HCT116 (cell line): Measurements from ENCODE around the gene ALAS1. TPM values are rescaled to one million over a fixed set of nuclear protein-coding genes. Genes with fewer than 3 reads are reported as not detected.
"Not testable (repeated sequence)": the region's sequence is repeated elsewhere in the genome, so short reads cannot be mapped to it uniquely, and the experiment has no call there.

Experiments used
- ATAC-seq: fragments of 200-7000 bp; cut with Tn5 transposase; 2 replicates; pipeline ENCODE4 v1.9.1; 2020; ENCODE audit warnings: mild to moderate bottlenecking, moderate library complexity
- BruUV-seq: library from RNA; stranded (reverse); fragments of 400-500 nt; replicated peaks from 2 replicates; lab custom pipeline; 2021; lab: Mats Ljungman, UMichigan
- CTCF ChIA-PET: fragments of 300-600 bp; sonication (Branson Sonifier 250); formaldehyde crosslinking; loops from one replicate; lab custom pipeline; 2021; ENCODE audit warnings: antibody characterized with exemption; lab: Charles Lee
- POLR2A ChIA-PET: fragments of 300-600, 350-600 bp; sonication (Branson Sonifier 250); formaldehyde crosslinking; loops from one replicate; lab custom pipeline; 2021; ENCODE audit warnings: antibody characterized with exemption; lab: Charles Lee
- RAD21 ChIA-PET, 2 experiments: fragments of 300-600 bp; sonication (Branson Sonifier 250); formaldehyde crosslinking; loops; one replicate each; lab custom pipeline; 2023; ENCODE audit warnings: low total read pairs in 2 of 2; ENCODE audit not compliant: uncharacterized antibody in 2 of 2, unreplicated experiment in 2 of 2, low non-redundant PET in 1 of 2; lab: Charles Lee
- DNase-seq: peaks from one replicate; pipeline ENCODE4 v3.0.0-alpha.2; 2010; ENCODE audit warnings: low read depth, low spot score
- H2AFZ ChIP-seq: fragments of 200-600 bp; shearing (Covaris generic), sonication (generic); 2 replicates; pipeline ENCODE4 v1.6.1; 2017; ENCODE audit warnings: low read depth, mixed run types, mixed read lengths, antibody characterized with exemption, low read length; ENCODE audit not compliant: poor library complexity, severe bottlenecking
- H3K27ac ChIP-seq: 2 replicates; pipeline ENCODE4 v1.5.1; 2012; ENCODE audit warnings: low read depth, low read length
- H3K27me3 ChIP-seq: fragments of 200-600 bp; sonication (generic); 2 replicates; pipeline ENCODE4 v1.6.1; 2016; ENCODE audit warnings: mixed run types, low read length, mixed read lengths; ENCODE audit not compliant: insufficient read depth
- H3K36me3 ChIP-seq, 2 experiments: fragments of 200-500 bp in 1 of 2; fragments of 200-600 bp in 1 of 2; sonication (Bioruptor generic) in 1 of 2; sonication (generic) in 1 of 2; 2 replicates each; pipeline versions ENCODE4 v1.5.1 to v1.6.1; 2014 to 2016; ENCODE audit warnings: low read length in 2 of 2, inconsistent platforms in 1 of 2, mixed read lengths in 1 of 2, mixed run types in 1 of 2; ENCODE audit not compliant: insufficient read depth in 2 of 2, control insufficient read depth in 1 of 2
- H3K4me1 ChIP-seq, 2 experiments: fragments of 200-600 bp in 1 of 2; sonication (generic) in 1 of 2; 2 replicates each; pipeline versions ENCODE4 v1.5.1 to v1.6.1; 2012 to 2017; ENCODE audit warnings: low read length in 2 of 2, inconsistent platforms in 1 of 2, mild to moderate bottlenecking in 1 of 2, mixed read lengths in 1 of 2, mixed run types in 1 of 2, moderate library complexity in 1 of 2; ENCODE audit not compliant: insufficient read depth in 2 of 2, control insufficient read depth in 1 of 2
- H3K4me2 ChIP-seq: fragments of 200-600 bp; sonication (generic); 2 replicates; pipeline ENCODE4 v1.6.1; 2017; ENCODE audit warnings: mixed run types, low read length, mixed read lengths
- H3K4me3 ChIP-seq, 2 experiments: fragments of 200-600 bp in 1 of 2; sonication (generic) in 1 of 2; replicated peaks in 1 of 2; 2 replicates each; pipeline ENCODE4 v1.5.1; 2011 to 2016; ENCODE audit warnings: low read length in 2 of 2, control low read depth in 1 of 2, low read depth in 1 of 2, mild to moderate bottlenecking in 1 of 2, mixed read lengths in 1 of 2, mixed run types in 1 of 2
- H3K79me2 ChIP-seq: fragments of 200-600 bp; sonication (generic); 2 replicates; pipeline ENCODE4 v1.6.1; 2017; ENCODE audit warnings: mild to moderate bottlenecking, mixed run types, low read length, moderate library complexity, mixed read lengths; ENCODE audit not compliant: insufficient read depth
- H3K9ac ChIP-seq: fragments of 200-600 bp; sonication (generic); 2 replicates; pipeline ENCODE4 v1.6.1; 2016; ENCODE audit warnings: low read length, mixed read lengths
- H3K9me2 ChIP-seq: fragments of 200-600 bp; sonication (generic), shearing (Covaris generic); 2 replicates; pipeline ENCODE4 v1.6.1; 2017; ENCODE audit warnings: mixed run types, mild to moderate bottlenecking, moderate library complexity; ENCODE audit not compliant: insufficient read depth
- H3K9me3 ChIP-seq, 2 experiments: fragments of 200-500 bp in 1 of 2; fragments of 200-600 bp in 1 of 2; sonication (Bioruptor generic) in 1 of 2; sonication (generic) in 1 of 2; 2 replicates each; pipeline ENCODE4 v1.6.1; 2014 to 2017; ENCODE audit warnings: low read length in 2 of 2, mixed read lengths in 2 of 2, inconsistent platforms in 1 of 2, low read depth in 1 of 2, mild to moderate bottlenecking in 1 of 2, mixed run types in 1 of 2, moderate library complexity in 1 of 2; ENCODE audit not compliant: control insufficient read depth in 1 of 2, insufficient read depth in 1 of 2
- H4K20me1 ChIP-seq: fragments of 200-600 bp; sonication (generic), shearing (Covaris generic); 2 replicates; pipeline ENCODE4 v1.6.1; 2017; ENCODE audit warnings: mixed run types, mild to moderate bottlenecking, moderate library complexity; ENCODE audit not compliant: insufficient read depth
- ELF1 ChIP-seq: IDR thresholded peaks from 2 replicates; pipeline ENCODE4 v1.6.1; 2012; ENCODE audit warnings: low read depth, borderline replicate concordance
- EZH2 ChIP-seq: fragments of 200-600 bp; sonication (generic); IDR thresholded peaks from 2 replicates; pipeline ENCODE4 v1.6.1; 2017; ENCODE audit warnings: antibody characterized with exemption, mixed run types
- JUND ChIP-seq: IDR thresholded peaks from 2 replicates; pipeline ENCODE4 v1.6.1; 2012
- POLR2AphosphoS5 ChIP-seq: IDR thresholded peaks from 2 replicates; pipeline ENCODE4 v1.6.1; 2011; ENCODE audit warnings: mild to moderate bottlenecking, low read depth, low read length, moderate library complexity
- RAD21 ChIP-seq: IDR thresholded peaks from 2 replicates; pipeline ENCODE4 v1.6.1; 2012; ENCODE audit warnings: low read depth, mild to moderate bottlenecking
- SIN3A ChIP-seq: IDR thresholded peaks from 2 replicates; pipeline ENCODE4 v1.6.1; 2012; ENCODE audit warnings: low read depth
- SRF ChIP-seq: IDR thresholded peaks from 2 replicates; pipeline ENCODE4 v1.6.1; 2012; ENCODE audit warnings: low read depth
- TCF7L2 ChIP-seq: IDR thresholded peaks from 2 replicates; pipeline ENCODE4 v1.7.0; 2011; ENCODE audit warnings: borderline replicate concordance, inconsistent platforms; ENCODE audit not compliant: insufficient read depth, insufficient read length; ENCODE audit errors: extremely low read depth
- intact Hi-C: fragments of 100-400 bp; cut with micrococcal nuclease; formaldehyde crosslinking; loops from 2 replicates; pipeline ENCODE4 v1.10.0; 2022
- total RNA-seq: library from RNA; stranded (reverse); gene quantifications from one replicate; pipeline ENCODE4 v1.2.1, GENCODE V29; 2021; ENCODE audit not compliant: unreplicated experiment
- TF ChIP-seq, protein P1 (sequence below), 3 experiments: fragments of 200-600 bp in 1 of 3; sonication (generic) in 1 of 3; IDR thresholded peaks in 2 of 3; conservative IDR thresholded peaks in 1 of 3; 2 replicates each; pipeline ENCODE4 v1.5.1; 2012 to 2017; ENCODE audit warnings: low read depth in 2 of 3, low read length in 2 of 3, antibody characterized with exemption in 1 of 3, borderline replicate concordance in 1 of 3, control low read depth in 1 of 3, mild to moderate bottlenecking in 1 of 3, mixed read lengths in 1 of 3, mixed run types in 1 of 3, moderate library complexity in 1 of 3; ENCODE audit not compliant: insufficient read depth in 1 of 3
- TF ChIP-seq, protein P2 (sequence below): IDR thresholded peaks from 2 replicates; pipeline ENCODE4 v1.6.1; 2012

Gene ALAS1
- total RNA-seq, 1 experiment from 2014 or later = 74.0 TPM

- H3K9me3 ChIP-seq, DNase-seq, POLR2A ChIA-PET, H3K27me3 ChIP-seq, H3K9me2 ChIP-seq, CTCF ChIA-PET, RAD21 ChIA-PET, ATAC-seq, BruUV-seq, H2AFZ ChIP-seq, H3K27ac ChIP-seq, H4K20me1 ChIP-seq, H3K4me2 ChIP-seq, H3K9ac ChIP-seq, H3K4me3 ChIP-seq: not testable (repeated sequence)
- intact Hi-C loops = loop anchor here (5.0 kb wide), 2 partner anchors 65 to 210 kb away; partner anchors contain the start of genes PARP3 and RRP9
- Histone ChIP-seq H3K79me2 (peaks cover 30% of the 10 kb centered on the region), H3K4me1 (peaks cover 8 to 30% of the 10 kb centered on the region in 2 experiments), H3K36me3 (peaks cover 7 to 11% of the 10 kb centered on the region in 2 experiments; a peak in 2 of 4 replicates)
Observed at GRCh38 chr3:52151991-52152390, 46.0 kb upstream of the ALAS1 start.

- peaks cover 30% of the 10 kb centered on the region for H3K79me2 ChIP-seq
- no peaks in the 10 kb centered on the region for H3K27me3 ChIP-seq
- no peaks in the 10 kb centered on the region for H3K9me2 ChIP-seq
- no peak overlapping the region for H2AFZ ChIP-seq
- peak overlapping the region; percentile 91 for H3K9ac ChIP-seq
- DNase-seq (peak; percentile 55), ATAC-seq (peak; percentile 45)
- H4K20me1 ChIP-seq = no peaks in the 10 kb centered on the region; the same call in 1 of the 2 replicates
- peaks cover 8 to 30% of the 10 kb centered on the region in 2 experiments for H3K4me1 ChIP-seq
- POLR2A ChIA-PET = interaction anchor here (0.6 to 1.9 kb wide), 7 partner anchors 16 to 163 kb away, joined by 3 to 14 read pairs (median 5); partner anchors contain the start of genes DUSP7 and RPL29
- BruUV-seq = no TSS peak
- H3K4me2 ChIP-seq = peak overlapping the region; percentile 96
- TF ChIP-seq ELF1 (no peak), POLR2AphosphoS5 (peak; percentile 62), SIN3A (peak; percentile 41; the same call in 1 of the 2 replicates), TCF7L2 (peak; percentile 19), RAD21 (0 out of 2 replicates have a peak, but pooled peaks have one; percentile 14), EZH2 (no peak), SRF (no peak), JUND (no peak)
- TF ChIP-seq, protein P1, sequence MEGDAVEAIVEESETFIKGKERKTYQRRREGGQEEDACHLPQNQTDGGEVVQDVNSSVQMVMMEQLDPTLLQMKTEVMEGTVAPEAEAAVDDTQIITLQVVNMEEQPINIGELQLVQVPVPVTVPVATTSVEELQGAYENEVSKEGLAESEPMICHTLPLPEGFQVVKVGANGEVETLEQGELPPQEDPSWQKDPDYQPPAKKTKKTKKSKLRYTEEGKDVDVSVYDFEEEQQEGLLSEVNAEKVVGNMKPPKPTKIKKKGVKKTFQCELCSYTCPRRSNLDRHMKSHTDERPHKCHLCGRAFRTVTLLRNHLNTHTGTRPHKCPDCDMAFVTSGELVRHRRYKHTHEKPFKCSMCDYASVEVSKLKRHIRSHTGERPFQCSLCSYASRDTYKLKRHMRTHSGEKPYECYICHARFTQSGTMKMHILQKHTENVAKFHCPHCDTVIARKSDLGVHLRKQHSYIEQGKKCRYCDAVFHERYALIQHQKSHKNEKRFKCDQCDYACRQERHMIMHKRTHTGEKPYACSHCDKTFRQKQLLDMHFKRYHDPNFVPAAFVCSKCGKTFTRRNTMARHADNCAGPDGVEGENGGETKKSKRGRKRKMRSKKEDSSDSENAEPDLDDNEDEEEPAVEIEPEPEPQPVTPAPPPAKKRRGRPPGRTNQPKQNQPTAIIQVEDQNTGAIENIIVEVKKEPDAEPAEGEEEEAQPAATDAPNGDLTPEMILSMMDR (IDR thresholded peaks at IDR 0.05 in 2 of 3, conservative IDR thresholded peaks at IDR 0.05 in 1 of 3; ENCODE audit: borderline replicate concordance in 1 of 3, insufficient read depth in 1 of 3, low read depth in 2 of 3, low read length in 2 of 3) = peak in 2 of 3 experiments; percentile 30 to 38; a peak in 3 of 6 replicates
- TF ChIP-seq, protein P2, sequence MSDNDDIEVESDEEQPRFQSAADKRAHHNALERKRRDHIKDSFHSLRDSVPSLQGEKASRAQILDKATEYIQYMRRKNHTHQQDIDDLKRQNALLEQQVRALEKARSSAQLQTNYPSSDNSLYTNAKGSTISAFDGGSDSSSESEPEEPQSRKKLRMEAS = peak; percentile 64; the same call in 1 of the 2 replicates
- TF ChIP-seq, all 23 proteins: peak for 6
- H3K27ac ChIP-seq = peak overlapping the region; percentile 62
- H3K36me3 ChIP-seq = peaks cover 7 to 10% of the 10 kb centered on the region in 2 experiments; a peak in 1 of 4 replicates
- peak overlapping the region; percentile 86 to 92 for H3K4me3 ChIP-seq
- ChIA-PET RAD21 (interaction anchor here (1.0 to 1.3 kb wide), 2 partner anchors 84 to 96 kb away, joined by 3 to 4 read pairs; no protein-coding TSS in a partner anchor), CTCF (interaction anchor here (0.6 to 1.9 kb wide), 6 partner anchors 17 to 212 kb away, joined by 3 to 6 read pairs (median 4); partner anchors contain the start of genes ABHD14B and RRP9)
- intact Hi-C loops = loop anchor here (1.0 to 5.0 kb wide), 4 partner anchors 45 to 211 kb away; partner anchors contain the start of genes ALAS1, PARP3 and RRP9
- no peaks in the 10 kb centered on the region for H3K9me3 ChIP-seq
Observed at GRCh38 chr3:52153389-52154096, 44.4 kb upstream of the ALAS1 start.
